ENCODE measurements around the gene NRM.
"Not testable (repeated sequence)": the region's sequence is repeated elsewhere in the genome, so short reads cannot be mapped to it uniquely, and the experiment has no call there.

Gene NRM

DNA sequence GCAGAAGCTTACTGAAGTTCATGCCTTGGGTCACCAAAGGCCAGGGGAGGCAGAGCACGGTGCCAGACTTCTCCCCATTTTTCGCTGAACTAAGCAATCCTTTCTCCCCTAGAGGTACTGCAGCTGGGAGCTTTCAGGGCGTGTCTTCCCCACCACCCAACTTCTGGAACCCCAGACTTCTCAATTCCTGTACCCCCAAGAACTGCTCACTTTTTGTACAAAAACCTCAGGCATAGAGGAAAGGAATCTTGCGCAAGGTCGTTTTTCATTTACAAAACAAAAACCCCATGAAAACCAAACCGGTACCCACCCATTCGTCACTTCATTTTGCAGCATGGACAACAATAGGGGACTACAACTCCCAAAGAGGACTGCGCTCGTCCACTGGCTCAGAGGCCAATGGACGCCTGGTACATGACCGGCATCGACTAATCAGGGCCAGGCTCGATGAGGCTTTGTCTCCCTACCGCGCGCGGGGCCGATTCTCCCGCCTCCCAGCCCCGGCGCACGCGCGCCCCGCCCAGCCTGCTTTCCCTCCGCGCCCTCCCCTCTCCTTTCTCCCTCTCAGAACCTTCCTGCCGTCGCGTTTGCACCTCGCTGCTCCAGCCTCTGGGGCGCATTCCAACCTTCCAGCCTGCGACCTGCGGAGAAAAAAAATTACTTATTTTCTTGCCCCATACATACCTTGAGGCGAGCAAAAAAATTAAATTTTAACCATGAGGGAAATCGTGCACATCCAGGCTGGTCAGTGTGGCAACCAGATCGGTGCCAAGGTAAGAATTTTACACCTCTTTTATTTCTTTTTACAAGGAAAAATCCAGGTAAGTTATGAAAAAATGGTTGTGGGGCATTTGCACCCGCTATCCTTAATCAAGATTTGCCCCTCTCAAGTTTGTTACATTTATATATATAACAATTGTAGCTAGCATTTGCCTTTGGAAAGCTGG is 29.3 kb upstream of the NRM start, which contains the start of gene TUBB:
Gene TUBB, plus strand, starts transcription at position 562 of the 947 bp plus-strand sequence. Its CDS starts 155 bp downstream, at position 717.
- peak; percentile 95 for DNase-seq

DNA sequence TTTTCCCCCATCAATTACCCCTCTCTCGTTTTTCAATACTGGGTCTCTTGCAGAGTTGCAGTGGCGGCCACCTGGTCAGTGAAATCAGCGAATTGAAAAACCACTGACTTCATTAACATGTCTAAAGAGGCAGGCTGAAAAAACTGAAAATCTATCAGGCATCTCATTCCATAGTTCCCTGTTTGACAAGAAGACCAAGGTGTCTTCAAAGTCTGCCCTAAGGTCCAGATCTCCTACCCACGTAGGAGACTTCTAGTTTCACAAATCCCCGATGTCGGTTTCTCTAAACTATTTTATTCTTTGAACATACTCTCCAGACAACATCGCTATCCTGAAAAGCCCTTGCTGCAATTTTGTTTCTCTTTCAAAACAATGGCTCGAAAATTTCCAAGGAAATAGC is 28.6 kb upstream of the NRM start:
- no peak for DNase-seq

DNA sequence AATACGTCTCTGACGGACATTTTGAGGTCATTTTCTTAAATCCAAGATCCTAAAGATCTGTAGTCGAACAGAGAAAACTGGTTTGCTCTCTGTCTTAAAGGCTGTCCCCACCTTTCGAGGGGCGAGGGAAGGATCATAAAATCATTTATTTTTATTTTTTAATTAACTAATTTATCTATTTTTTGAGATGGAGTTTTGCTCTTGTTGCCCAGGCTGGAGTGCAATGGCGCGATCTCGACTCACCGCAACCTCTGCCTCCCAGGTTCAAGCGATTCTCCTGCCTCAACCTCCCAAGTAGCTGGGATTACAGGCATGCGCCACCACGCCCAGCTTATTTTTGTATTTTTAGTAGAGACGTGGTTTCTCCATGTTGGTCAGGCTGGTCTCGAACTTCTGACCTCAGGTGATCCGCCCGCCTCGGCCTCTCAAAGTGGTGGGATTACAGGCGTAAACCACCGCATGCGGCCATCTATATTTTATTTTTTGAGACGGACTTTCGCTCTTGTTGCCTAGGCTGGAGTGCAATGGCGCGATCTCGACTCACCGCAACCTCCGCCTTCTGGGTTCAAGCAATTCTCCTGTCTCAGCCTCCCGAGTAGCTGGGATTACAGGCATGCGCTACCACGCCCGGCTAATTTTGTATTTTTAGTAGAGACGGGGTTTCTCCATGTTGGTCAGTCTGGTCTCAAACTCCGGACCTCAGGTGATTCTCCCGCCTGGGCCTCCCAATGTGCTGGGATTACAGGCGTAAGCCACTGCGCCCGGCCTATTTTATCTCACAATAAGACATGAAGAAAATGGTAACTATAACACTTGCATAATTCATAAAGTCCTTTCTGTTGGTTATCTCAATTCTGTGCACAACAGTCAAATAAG is 27.3 kb upstream of the NRM start:
- not testable (repeated sequence) for DNase-seq

DNA sequence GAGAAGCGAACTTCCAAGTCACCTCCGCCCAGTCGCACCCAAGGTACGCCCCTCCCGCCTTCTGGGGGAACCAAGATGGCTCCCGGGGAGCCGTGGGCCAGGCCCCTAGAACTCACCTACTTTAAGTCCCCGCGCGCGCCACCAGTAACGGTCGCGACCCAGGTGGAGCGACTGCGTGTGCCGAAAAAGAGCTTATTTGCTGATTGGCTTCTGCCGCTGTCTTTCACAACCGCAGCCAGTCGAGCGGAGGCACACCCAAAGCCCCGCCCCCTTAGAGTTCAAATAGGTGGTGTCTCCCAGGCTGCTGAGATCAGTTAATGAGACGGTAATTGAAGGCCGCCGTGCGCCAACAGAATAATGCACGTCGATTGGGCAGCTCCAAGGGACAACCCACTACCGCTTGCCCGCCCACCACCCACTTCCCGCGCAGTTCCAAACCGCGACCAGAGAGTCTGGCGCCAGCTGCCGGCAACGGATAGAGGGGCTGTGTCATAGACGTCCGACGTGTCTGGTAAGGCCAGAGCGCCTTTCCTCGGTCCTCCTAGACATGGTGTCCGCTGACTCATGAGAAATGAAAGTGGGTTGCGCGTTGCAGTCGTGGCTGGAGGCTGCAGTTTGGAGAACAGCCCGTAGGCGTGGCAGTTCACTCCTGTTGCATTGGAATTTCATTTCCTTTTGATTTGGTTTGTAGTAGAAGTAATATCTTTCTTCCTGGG is 26.5 kb upstream of the NRM start, which contains the start of gene MDC1:
Gene MDC1, minus strand, starts transcription at position 153 of the 716 bp plus-strand sequence. CDS start 2,106 bp downstream, outside the sequence.
- DNase-seq = peak; percentile 99

DNA sequence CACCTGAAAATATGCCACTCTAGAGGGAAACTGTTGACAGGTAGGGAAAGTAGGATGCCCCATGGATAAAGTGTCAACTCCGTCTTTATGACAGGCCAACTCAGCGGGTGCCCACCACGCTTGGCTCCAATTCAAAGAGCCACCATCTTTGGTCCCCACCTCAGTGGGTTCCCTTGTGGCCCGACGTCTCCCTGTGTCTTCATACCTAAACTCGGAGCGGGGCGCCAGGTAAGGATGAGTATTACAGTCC is 26.0 kb upstream of the NRM start:
- no peak for DNase-seq

DNA sequence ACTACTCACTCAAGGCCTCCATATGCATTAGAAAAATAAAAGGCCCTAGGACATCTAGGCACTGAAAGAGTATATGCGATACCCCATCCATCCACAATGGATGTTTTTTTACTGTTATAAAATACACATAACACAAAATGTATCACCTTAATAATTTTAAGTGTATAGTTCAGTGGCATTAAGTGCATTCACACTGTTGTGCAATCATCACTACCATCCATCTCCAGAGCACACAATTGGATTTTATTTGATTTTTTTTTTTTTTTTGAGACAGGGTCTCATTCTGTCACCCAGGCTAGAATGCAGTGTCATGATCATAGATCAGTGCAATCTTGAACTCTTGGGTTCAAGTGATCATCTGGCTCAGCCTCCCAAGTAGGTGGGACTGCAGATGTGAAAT is 23.5 kb upstream of the NRM start:
- DNase-seq = no peak

DNA sequence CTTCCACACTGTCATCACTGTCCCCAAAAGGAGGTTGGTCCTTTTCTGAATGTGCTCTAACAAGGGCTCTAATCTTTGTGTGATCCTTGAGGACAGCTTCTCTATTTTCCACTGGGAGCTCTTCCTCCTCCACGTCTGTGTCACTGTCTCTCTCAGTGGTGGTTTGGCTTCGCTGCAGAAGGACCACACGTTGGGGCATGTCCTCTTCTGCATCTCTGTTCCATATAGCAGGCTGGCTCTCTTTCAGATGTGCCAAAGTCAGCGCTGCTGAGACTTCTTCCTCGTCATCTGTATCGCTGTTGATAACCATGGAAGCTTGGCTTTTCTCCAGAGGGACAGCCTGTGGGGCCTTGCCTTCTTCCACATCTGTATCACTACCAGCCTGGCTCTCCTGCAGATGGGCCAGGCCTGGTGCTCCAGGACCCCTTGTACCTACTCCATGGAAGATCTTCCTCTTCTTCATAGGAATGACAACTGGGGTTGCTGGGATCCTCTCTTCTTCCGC is 21.7 kb upstream of the NRM start:
- DNase-seq = no peak

DNA sequence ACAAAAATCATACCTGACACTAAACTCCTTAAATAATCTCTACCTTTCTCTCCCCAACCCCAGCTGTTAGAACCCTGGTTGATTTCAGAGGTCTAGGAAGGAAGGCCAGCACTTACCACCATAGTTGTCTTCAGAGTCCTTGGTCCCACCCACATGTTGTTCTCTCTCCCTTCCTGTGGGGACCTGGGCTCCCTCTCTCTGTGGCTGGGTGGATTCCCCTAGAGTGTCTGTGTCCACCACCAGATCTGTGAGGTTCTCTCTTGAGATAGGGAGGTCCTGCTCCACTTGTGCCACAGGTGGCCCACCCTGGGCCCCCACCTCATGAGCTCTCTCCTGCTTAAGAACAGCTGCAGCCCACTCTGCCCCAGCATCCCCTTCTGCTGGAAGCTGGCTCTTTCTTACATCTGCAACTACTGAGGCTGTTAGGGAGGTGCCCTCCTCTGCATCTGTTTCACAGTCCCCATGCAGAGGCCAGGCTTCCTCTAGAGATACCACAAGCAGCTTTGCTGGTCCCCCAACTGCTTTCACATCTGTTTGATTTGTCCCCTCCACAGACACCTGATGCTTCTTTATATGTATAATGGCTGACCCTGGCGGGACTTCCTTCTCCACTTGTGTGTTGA is 21.1 kb upstream of the NRM start:
- no peak for DNase-seq

DNA sequence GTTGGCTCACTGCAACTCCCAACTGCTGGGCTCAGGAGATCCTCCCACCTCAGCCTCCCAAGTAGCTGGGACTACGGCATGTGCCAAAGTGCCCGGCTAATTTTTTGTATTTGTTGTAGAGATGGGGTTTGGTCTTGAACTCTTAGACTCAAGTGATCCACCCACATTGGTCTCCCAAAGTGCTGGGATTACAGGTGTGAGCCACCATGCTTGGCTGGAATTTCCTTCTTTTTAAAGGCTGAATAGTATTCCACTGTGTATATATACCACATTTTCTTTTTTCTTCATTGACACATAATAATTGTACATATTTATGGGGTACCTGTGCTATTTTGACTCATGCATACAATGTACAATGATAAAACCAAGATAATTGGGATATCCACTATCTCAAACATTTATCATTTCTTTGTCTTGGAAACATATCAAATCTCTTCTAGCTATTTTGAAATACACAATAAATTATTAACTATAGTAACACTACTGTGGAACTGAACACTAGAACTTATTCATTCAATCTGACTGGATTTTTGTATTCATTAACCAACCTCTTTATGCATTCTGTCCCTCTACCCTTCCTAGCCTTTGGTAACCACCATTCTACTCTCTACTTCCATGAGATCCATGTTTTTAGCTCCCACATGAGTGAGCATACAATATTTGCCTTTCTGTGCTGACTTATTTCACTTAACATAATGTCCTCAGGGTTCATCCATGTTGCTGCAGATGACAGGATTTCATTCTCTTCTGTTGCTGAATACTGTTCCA is 18.5 kb upstream of the NRM start:
- DNase-seq = no peak

DNA sequence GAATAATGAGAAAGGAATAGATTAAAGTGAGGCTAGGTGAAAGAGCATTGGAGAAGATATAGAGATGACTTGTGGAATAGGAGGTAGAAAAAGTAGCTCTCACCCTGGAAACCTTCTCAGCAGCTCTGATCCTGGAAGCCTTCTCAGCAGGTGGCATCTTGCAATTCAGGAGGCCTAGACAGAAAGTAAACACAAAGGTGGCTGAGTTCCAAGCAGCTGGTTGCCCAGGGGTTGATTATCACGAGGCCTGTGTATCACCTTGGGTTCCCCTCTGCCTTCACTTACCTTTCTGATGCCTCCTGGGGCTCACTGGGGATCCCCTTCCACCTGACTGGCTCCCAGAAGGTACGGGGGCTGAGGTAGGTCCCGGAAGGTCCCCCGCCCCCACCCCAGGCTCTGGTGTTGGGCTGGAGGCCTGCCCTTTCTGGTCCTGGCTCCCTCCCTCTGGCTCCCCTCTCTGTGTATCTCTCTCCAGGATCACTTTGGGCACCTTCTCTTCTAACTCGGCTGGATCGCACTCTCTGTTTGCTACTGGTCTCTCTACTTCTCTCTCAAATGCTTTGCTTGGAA is 16.6 kb upstream of the NRM start:
- DNase-seq = no peak

DNA sequence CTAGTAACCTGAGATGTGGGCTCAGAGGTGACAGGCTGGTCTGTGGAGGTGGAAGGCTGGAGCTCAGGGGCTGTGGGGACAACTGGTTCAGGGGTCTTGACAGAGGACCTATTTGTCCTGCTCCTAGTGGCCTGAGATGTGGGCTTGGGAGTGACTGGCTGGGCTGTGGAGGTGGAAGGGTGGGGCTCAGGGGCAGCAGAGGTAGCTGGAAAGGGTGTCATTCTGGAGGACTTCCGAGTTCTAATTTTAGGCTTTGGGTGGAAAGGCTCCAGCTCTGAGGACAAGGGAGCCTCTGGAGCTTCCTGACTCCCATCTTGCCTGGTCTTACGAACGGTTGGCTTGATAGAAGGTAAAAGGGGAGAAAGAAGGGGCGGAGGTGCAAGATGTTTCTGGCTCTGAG is 14.8 kb upstream of the NRM start:
- no peak for DNase-seq

DNA sequence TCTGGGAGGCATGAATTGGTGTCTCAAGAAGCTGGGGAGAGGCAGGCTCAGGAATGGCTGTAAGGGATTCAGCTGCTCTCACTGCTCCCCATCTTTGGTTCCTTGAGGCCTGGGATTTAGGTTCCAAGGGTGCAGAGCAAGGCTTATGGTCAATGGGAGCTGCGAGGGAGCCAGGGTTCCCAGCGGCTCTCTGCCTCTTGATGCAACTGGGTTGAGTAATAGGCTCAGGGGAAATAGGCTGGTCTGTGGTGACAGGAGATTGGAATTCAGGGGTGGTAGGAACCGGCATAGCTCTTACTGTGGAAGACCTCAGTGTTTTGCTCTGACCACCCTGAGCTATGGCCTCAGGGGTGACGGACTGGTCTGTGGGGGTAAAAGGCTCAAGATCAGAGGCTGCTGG is 13.0 kb upstream of the NRM start:
- no peak for DNase-seq

DNA sequence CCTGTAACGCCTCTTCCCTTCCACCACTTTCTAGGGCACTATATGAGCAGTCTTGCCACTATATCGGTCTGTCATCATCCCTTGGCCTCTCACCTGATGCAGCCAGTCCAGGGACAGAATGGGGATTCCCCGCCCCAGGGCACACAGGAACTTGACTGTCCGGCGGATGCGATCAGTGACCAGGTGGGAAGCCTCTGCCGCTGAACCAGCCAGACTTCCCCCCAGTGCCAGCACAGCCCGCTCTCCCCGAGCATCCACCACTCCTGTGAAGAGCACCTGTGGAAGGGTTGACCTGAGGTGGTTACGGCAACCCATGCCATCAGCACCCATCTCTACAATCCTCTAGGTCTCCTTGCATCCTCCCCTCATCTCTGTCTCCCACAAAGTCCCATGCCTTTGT is 12.2 kb upstream of the NRM start:
- DNase-seq = no peak

DNA sequence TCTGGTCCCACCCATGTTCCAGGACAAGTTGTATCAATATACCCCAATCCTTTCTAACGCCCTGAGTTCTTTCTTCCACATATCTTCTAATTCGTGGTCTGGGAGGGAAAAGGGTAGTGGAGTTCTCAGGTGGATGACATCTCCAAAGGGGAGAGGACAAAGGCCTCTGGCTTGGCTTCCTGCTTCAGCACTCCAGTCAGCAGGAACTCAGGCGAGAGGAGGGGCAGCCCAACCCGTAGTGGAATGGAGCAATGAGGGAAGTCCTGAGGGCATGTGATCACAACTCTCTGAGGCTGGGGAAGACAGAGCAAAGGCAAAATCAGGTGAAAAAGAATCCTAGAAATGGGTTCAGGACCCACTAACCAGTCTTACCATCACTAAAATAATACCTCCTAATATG is 9.6 kb upstream of the NRM start:
- DNase-seq = no peak

DNA sequence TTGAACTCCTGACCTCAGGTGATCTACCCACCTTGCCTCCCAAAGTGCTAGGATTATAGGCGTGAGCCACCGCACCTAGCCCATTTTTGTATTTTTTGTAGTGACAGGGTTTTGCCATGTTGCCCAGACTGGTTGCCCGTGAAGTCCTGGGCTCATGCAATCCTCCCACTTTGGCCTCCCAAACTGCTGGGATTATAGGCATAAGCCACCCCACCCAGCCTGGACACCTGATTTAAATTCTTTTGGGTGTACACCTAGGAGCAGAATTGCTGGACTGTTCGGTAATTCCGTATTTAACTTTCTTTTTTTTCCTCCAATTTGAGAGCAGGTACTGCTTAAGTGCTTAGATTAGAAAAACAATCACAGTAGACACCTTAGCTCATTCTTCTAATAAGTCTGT is 5.6 kb upstream of the NRM start:
- no peak for DNase-seq

DNA sequence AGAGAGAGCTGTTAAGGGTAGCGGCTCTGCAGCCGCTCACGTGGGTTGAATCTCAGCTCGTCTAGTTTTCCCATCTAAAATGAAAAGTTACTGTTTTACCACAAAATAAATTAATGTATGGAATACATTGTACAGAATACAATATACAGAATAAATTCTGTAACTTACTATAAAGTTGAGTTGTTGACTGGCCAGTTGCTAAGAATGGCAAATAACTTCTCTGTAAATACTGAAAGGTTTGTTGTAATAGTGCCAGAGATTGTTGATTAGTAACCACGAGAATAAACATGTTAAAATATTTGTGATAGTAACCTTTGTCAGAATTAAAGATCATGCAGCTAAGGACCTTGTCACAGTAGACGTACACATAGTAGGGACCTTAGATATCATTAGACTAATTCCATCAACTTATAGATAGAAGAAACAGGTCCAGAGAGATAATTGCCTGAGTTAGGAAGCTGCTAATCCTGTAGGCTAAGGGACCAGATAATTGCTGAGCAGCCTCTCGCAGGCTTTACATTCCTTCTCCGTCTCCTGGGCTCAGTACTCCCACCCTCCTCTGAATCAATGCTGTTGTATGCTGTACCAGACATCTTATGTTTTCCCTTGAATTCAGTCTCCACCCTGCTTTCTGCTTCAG is 544 bp upstream of the NRM start:
- no peak for DNase-seq

DNA sequence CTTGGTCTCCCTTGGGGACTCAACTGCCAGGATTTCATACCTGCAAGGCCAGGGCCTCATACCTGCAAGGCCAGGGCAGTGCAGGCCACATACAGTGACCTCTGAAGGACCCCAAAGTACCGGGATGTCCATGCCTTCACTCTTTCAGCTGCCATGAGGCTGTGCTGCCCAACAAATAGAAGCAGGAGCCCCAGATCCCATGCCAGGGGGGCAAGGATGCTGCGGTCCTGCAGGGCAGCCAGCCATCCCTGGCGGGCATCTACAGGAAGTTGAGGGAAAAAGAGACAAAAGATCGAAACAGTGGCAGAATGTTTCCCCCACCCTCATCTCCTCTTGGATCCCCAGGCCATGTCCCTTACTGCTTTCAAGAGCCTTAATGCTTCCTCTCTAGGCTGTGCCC is 799 bp downstream of the NRM start:
- DNase-seq = no peak

DNA sequence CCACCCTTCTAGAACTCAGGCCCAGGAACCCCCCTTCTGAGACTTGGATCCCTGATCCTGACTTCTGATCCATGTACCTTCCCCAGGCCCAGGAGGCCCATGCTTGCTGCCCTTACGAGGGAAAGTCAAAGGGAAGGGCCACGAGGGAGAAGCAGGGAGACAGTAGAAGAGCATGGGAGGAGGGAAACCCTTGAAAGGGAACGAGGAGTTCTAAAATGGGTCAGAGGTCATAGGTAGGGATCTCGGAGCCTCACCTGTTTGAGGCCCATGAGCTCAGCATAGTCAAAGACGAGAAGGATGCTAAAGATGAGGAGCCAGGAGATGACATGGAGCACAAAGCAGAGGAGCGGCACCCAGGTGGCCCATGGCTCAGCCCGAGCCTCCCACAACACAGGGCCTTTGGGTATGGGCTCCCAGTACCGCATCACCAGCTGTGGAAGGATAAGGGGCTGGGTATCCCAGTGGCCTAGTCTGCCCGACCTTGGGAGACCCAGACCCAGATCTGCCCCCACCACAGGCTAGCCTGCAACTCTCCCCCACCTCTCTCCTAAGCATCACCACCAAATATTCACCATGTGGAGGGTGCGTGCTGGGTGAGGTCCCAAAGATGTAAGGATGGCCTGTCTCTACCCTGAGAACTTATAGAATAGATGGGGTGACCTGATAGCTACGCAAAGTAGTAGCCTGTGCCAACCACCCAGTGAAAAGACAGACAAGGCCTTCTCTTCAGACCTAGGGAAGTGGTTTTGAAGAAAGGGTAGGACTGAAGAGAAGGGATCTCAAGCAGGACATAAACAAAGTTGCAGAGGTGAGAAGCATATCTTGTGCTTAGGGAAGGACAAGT is 1.5 kb downstream of the NRM start:
- DNase-seq = no peak

DNA sequence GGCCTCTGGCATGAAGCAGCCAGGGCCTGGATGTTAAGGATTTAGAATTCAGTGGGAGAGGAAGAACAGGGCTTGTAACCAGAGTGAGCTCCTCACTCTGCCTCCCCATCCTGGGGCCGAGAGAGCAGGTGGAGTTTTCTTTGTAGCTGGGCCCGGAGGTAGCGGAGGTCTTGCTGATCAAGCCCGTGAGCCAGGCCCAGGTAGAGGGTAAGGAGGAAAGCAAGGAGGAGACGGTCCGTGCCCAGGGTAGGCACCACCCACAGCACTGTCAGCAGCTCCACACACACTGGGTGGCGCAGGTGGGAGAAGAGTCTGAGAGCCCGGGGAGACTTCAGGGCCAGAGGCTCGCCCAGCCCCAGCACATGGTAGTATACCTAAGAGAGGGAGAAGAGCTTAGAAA is 2.2 kb downstream of the NRM start:
- no peak for DNase-seq
